Esophagus squamous epithelium (tissue), 4 donors: ENCODE measurements around the gene MXRA5.
"Not testable (repeated sequence)": the region's sequence is repeated elsewhere in the genome, so short reads cannot be mapped to it uniquely, and the experiment has no call there.

Experiments used
- CTCF ChIP-seq, 6 experiments: fragments of 450-650 bp in 4 of 6; fragments of 200-600 bp in 2 of 6; sonication (generic) in 2 of 6; IDR thresholded peaks; one replicate each; pipeline ENCODE4 v1.5.1; 2016 to 2019; ENCODE audit warnings: antibody characterized with exemption in 6 of 6, mild to moderate bottlenecking in 4 of 6, moderate library complexity in 4 of 6
- POLR2A ChIP-seq, 4 donors: fragments of 450-650 bp; IDR thresholded peaks; one replicate each; pipeline ENCODE4 v1.6.1; 2017; ENCODE audit warnings: antibody characterized with exemption in 4 of 4, mild to moderate bottlenecking in 4 of 4, moderate library complexity in 3 of 4

- TF ChIP-seq CTCF, POLR2A (IDR thresholded peaks at IDR 0.05): not testable (repeated sequence)
These were observed 6.3 kb upstream of the MXRA5 start for GRCh38 chrX:3352741-3353140.
